ENCODE measurements around the gene UNC93A. TPM values are rescaled to one million over a fixed set of nuclear protein-coding genes. Genes with fewer than 3 reads are reported as not detected.

The UNC93A gene
- total and polyA plus RNA-seq, 2 donors = 2.8 TPM

GRCh38 chr6:167341038-167341583 lies 50.0 kb downstream of the UNC93A start:
- no peak for DNase-seq (ENCODE audit: low read depth in 6 of 9, low spot score in 9 of 9)
- Histone ChIP-seq H3K4me1 (ENCODE audit: control insufficient read depth in 2 of 2, insufficient read depth in 2 of 2, low read length in 2 of 2) (peaks cover 7 to 19% of the 10 kb centered on the region in 2 donors), H3K4me3 (ENCODE audit: low read length in 2 of 2) (no peak overlapping the region), H3K27ac (ENCODE audit: low read depth in 1 of 2, low read length in 1 of 2) (no peak overlapping the region), H3K27me3 (ENCODE audit: control insufficient read depth in 2 of 2, insufficient read depth in 1 of 2, low read length in 1 of 2) (no peaks in the 10 kb centered on the region), H3K9me3 (ENCODE audit: control insufficient read depth in 2 of 2, insufficient read depth in 1 of 2, low read length in 1 of 2) (peaks cover 0 to 4% of the 10 kb centered on the region in 2 donors), H3K36me3 (ENCODE audit: control insufficient read depth in 2 of 2, insufficient read depth in 2 of 2, low read length in 1 of 2) (peaks cover 0 to 10% of the 10 kb centered on the region in 2 donors)
- WGBS = 73% methylated on average over 12 of the region's 12 CpGs

GRCh38 chr6:167341665-167342655 lies 50.8 kb downstream of the UNC93A start:
- H3K27ac ChIP-seq (ENCODE audit: low read depth in 1 of 2, low read length in 1 of 2) = no peak overlapping the region
- no peak overlapping the region for H3K4me3 ChIP-seq (ENCODE audit: low read length in 2 of 2)
- DNase-seq (ENCODE audit: low read depth in 6 of 9, low spot score in 9 of 9) = no peak
- H3K9me3 ChIP-seq (ENCODE audit: control insufficient read depth in 2 of 2, insufficient read depth in 1 of 2, low read length in 1 of 2) = peaks cover 0 to 4% of the 10 kb centered on the region in 2 donors
- H3K36me3 ChIP-seq (ENCODE audit: control insufficient read depth in 2 of 2, insufficient read depth in 2 of 2, low read length in 1 of 2) = peaks cover 0 to 10% of the 10 kb centered on the region in 2 donors
- 92% methylated on average over 3 of the region's 3 CpGs for WGBS
- H3K27me3 ChIP-seq (ENCODE audit: control insufficient read depth in 2 of 2, insufficient read depth in 1 of 2, low read length in 1 of 2) = no peaks in the 10 kb centered on the region
- H3K4me1 ChIP-seq (ENCODE audit: control insufficient read depth in 2 of 2, insufficient read depth in 2 of 2, low read length in 2 of 2) = peaks cover 5 to 14% of the 10 kb centered on the region in 2 donors

DNA sequence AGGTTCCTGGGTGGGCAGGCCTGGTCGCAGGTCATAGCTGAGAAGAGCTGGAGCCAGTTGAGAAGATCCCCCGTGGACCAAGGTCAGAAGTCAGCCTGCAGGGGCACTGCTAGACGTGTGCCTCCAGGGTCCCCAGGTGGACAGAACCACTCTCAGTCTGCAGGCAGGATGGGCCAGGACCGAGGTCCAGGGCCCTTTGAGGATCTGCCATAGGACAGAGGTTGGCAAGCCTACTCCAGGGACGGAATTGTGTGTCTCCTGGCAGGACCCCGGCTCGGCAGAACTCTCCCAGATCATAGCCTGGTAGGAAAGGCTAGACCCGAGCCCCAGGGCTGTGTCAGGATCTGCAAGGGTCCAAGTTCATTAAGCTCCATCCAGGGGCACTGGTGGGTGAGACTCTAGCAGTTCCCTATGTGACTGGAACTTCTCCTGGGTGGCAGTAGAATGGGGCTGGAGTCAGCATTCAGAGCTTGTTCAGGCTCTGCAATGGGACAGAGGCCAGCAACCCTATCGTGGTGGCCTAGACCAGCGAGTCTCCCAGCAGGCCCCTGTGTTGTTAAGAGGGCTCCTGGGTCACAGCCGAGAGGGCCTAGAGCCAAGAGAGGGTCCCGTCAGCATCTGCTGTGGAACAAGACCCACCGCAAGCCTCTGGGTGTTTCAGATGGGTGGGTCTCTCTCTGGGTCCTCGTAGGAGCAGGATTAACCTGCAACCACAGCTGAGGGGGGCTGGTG lies 51.9 kb downstream of the UNC93A start:
- no peak for DNase-seq (ENCODE audit: low read depth in 6 of 9, low spot score in 9 of 9)
- Histone ChIP-seq H3K9me3 (ENCODE audit: control insufficient read depth in 2 of 2, insufficient read depth in 1 of 2, low read length in 1 of 2) (no peaks in the 10 kb centered on the region), H3K4me1 (ENCODE audit: control insufficient read depth in 2 of 2, insufficient read depth in 2 of 2, low read length in 2 of 2) (peaks cover 0 to 4% of the 10 kb centered on the region in 2 donors), H3K27me3 (ENCODE audit: control insufficient read depth in 2 of 2, insufficient read depth in 1 of 2, low read length in 1 of 2) (peaks cover 0 to 4% of the 10 kb centered on the region in 2 donors), H3K4me3 (ENCODE audit: low read length in 2 of 2) (no peak overlapping the region), H3K36me3 (ENCODE audit: control insufficient read depth in 2 of 2, insufficient read depth in 2 of 2, low read length in 1 of 2) (peaks cover 0 to 10% of the 10 kb centered on the region in 2 donors), H3K27ac (ENCODE audit: low read depth in 1 of 2, low read length in 1 of 2) (no peak overlapping the region)
- 95% methylated on average over 14 of the region's 14 CpGs for WGBS

- H3K27me3 ChIP-seq (ENCODE audit: control insufficient read depth in 2 of 2, insufficient read depth in 1 of 2, low read length in 1 of 2) = peaks cover 0 to 13% of the 10 kb centered on the region in 2 donors
- DNase-seq (ENCODE audit: low read depth in 6 of 9, low spot score in 9 of 9) = no peak
- H3K4me3 ChIP-seq (ENCODE audit: low read length in 2 of 2) = no peak overlapping the region
Measured at GRCh38 chr6:167345348-167345747, 54.2 kb downstream of the UNC93A start.

GRCh38 chr6:167345960-167346359 lies 54.8 kb downstream of the UNC93A start:
- 96% methylated on average over 4 of the region's 4 CpGs for WGBS
- Histone ChIP-seq H3K9me3 (ENCODE audit: control insufficient read depth in 2 of 2, insufficient read depth in 1 of 2, low read length in 1 of 2) (no peaks in the 10 kb centered on the region), H3K36me3 (ENCODE audit: control insufficient read depth in 2 of 2, insufficient read depth in 2 of 2, low read length in 1 of 2) (peaks cover 0 to 7% of the 10 kb centered on the region in 2 donors), H3K27ac (ENCODE audit: low read depth in 1 of 2, low read length in 1 of 2) (no peak overlapping the region), H3K27me3 (ENCODE audit: control insufficient read depth in 2 of 2, insufficient read depth in 1 of 2, low read length in 1 of 2) (peaks cover 0 to 19% of the 10 kb centered on the region in 2 donors), H3K4me1 (ENCODE audit: control insufficient read depth in 2 of 2, insufficient read depth in 2 of 2, low read length in 2 of 2) (peaks cover 9 to 12% of the 10 kb centered on the region in 2 donors), H3K4me3 (ENCODE audit: low read length in 2 of 2) (no peak overlapping the region)
- DNase-seq (ENCODE audit: low read depth in 6 of 9, low spot score in 9 of 9) = no peak

More at GRCh38 chr6:167345348-167345747, 54.2 kb downstream of the UNC93A start:
- Histone ChIP-seq H3K4me1 (ENCODE audit: control insufficient read depth in 2 of 2, insufficient read depth in 2 of 2, low read length in 2 of 2) (peaks cover 6% of the 10 kb centered on the region in 2 donors), H3K36me3 (ENCODE audit: control insufficient read depth in 2 of 2, insufficient read depth in 2 of 2, low read length in 1 of 2) (peaks cover 0 to 7% of the 10 kb centered on the region in 2 donors), H3K27ac (ENCODE audit: low read depth in 1 of 2, low read length in 1 of 2) (no peak overlapping the region), H3K9me3 (ENCODE audit: control insufficient read depth in 2 of 2, insufficient read depth in 1 of 2, low read length in 1 of 2) (no peaks in the 10 kb centered on the region)

- peaks cover 0 to 4% of the 10 kb centered on the region in 2 donors for H3K36me3 ChIP-seq (ENCODE audit: control insufficient read depth in 2 of 2, insufficient read depth in 2 of 2, low read length in 1 of 2)
- no peak overlapping the region for H3K27ac ChIP-seq (ENCODE audit: low read depth in 1 of 2, low read length in 1 of 2)
- DNase-seq (ENCODE audit: low read depth in 6 of 9, low spot score in 9 of 9) = no peak
- 98% methylated on average over 8 of the region's 8 CpGs for WGBS
- peaks cover 9 to 22% of the 10 kb centered on the region in 2 donors for H3K4me1 ChIP-seq (ENCODE audit: control insufficient read depth in 2 of 2, insufficient read depth in 2 of 2, low read length in 2 of 2)
- H3K9me3 ChIP-seq (ENCODE audit: control insufficient read depth in 2 of 2, insufficient read depth in 1 of 2, low read length in 1 of 2) = no peaks in the 10 kb centered on the region
- peaks cover 0 to 25% of the 10 kb centered on the region in 2 donors for H3K27me3 ChIP-seq (ENCODE audit: control insufficient read depth in 2 of 2, insufficient read depth in 1 of 2, low read length in 1 of 2)
- no peak overlapping the region for H3K4me3 ChIP-seq (ENCODE audit: low read length in 2 of 2)
Measured at GRCh38 chr6:167347226-167347625, 56.1 kb downstream of the UNC93A start.

GRCh38 chr6:167349631-167350274 lies 58.6 kb downstream of the UNC93A start:
- peak overlapping the region; percentile 53 to 76 for H3K4me3 ChIP-seq (ENCODE audit: low read length in 2 of 2)

GRCh38 chr6:167350275-167350696 lies 59.2 kb downstream of the UNC93A start:
- H3K27ac ChIP-seq (ENCODE audit: low read depth in 1 of 2, low read length in 1 of 2) = peak overlapping the region in 1 of 2 donors; percentile 77

More at GRCh38 chr6:167349631-167350274, 58.6 kb downstream of the UNC93A start:
- Histone ChIP-seq H3K27ac (ENCODE audit: low read depth in 1 of 2, low read length in 1 of 2) (no peak overlapping the region), H3K27me3 (ENCODE audit: control insufficient read depth in 2 of 2, insufficient read depth in 1 of 2, low read length in 1 of 2) (peaks cover 0 to 25% of the 10 kb centered on the region in 2 donors), H3K9me3 (ENCODE audit: control insufficient read depth in 2 of 2, insufficient read depth in 1 of 2, low read length in 1 of 2) (peaks cover 1 to 6% of the 10 kb centered on the region in 2 donors), H3K36me3 (ENCODE audit: control insufficient read depth in 2 of 2, insufficient read depth in 2 of 2, low read length in 1 of 2) (no peaks in the 10 kb centered on the region), H3K4me1 (ENCODE audit: control insufficient read depth in 2 of 2, insufficient read depth in 2 of 2, low read length in 2 of 2) (peaks cover 9 to 22% of the 10 kb centered on the region in 2 donors)
- peak in 1 of 9 donors; percentile 21 for DNase-seq (ENCODE audit: low read depth in 6 of 9, low spot score in 9 of 9)
- WGBS = 56% methylated on average over 19 of the region's 19 CpGs

More at GRCh38 chr6:167350275-167350696, 59.2 kb downstream of the UNC93A start:
- peaks cover 1 to 6% of the 10 kb centered on the region in 2 donors for H3K9me3 ChIP-seq (ENCODE audit: control insufficient read depth in 2 of 2, insufficient read depth in 1 of 2, low read length in 1 of 2)
- 3% methylated on average over 22 of the region's 22 CpGs for WGBS
- DNase-seq (ENCODE audit: low read depth in 6 of 9, low spot score in 9 of 9) = peak in 4 of 9 donors; percentile 11 to 59 (median 35)
- peaks cover 0 to 25% of the 10 kb centered on the region in 2 donors for H3K27me3 ChIP-seq (ENCODE audit: control insufficient read depth in 2 of 2, insufficient read depth in 1 of 2, low read length in 1 of 2)
- peak overlapping the region; percentile 53 to 76 for H3K4me3 ChIP-seq (ENCODE audit: low read length in 2 of 2)
- peaks cover 9 to 22% of the 10 kb centered on the region in 2 donors for H3K4me1 ChIP-seq (ENCODE audit: control insufficient read depth in 2 of 2, insufficient read depth in 2 of 2, low read length in 2 of 2)
- H3K36me3 ChIP-seq (ENCODE audit: control insufficient read depth in 2 of 2, insufficient read depth in 2 of 2, low read length in 1 of 2) = no peaks in the 10 kb centered on the region
